Panc1 (cell line): ENCODE measurements around the gene PRPS1. TPM values are rescaled to one million over a fixed set of nuclear protein-coding genes. Genes with fewer than 3 reads are reported as not detected.
"Not testable (repeated sequence)": the region's sequence is repeated elsewhere in the genome, so short reads cannot be mapped to it uniquely, and the experiment has no call there.

Experiments
- ATAC-seq: fragments of 200-7000 bp; cut with Tn5 transposase; 2 replicates; pipeline ENCODE4 v1.9.1; 2020; ENCODE audit warnings: mild to moderate bottlenecking, moderate library complexity
- BruUV-seq: library from RNA; stranded (reverse); fragments of 400-500 nt; replicated peaks from 2 replicates; lab custom pipeline; 2021; lab: Mats Ljungman, UMichigan
- CTCF ChIA-PET: fragments of 300-600 bp; sonication (Branson Sonifier 250); formaldehyde crosslinking; loops from one replicate; lab custom pipeline; 2022; ENCODE audit warnings: antibody characterized with exemption; lab: Charles Lee
- POLR2A ChIA-PET: fragments of 300-600 bp; sonication (Branson Sonifier 250); formaldehyde crosslinking; loops from one replicate; lab custom pipeline; 2022; ENCODE audit warnings: antibody characterized with exemption; lab: Charles Lee
- DNase-seq: peaks from one replicate; pipeline ENCODE4 v3.0.0-alpha.2; 2010; ENCODE audit warnings: low read depth, low spot score
- H3K27ac ChIP-seq: 2 replicates; pipeline ENCODE4 v1.5.1; 2011; ENCODE audit warnings: mild to moderate bottlenecking, low read length, inconsistent platforms
- H3K27me3 ChIP-seq: fragments of 200-500 bp; sonication (Bioruptor generic); 2 replicates; pipeline ENCODE4 v1.6.0; 2014; ENCODE audit warnings: low read length, inconsistent platforms; ENCODE audit not compliant: control insufficient read depth, insufficient read depth
- H3K36me3 ChIP-seq: fragments of 200-500 bp; sonication (Bioruptor generic); 2 replicates; pipeline ENCODE4 v1.5.1; 2014; ENCODE audit warnings: inconsistent platforms, mild to moderate bottlenecking, low read length, moderate library complexity; ENCODE audit not compliant: control insufficient read depth, insufficient read depth
- H3K4me1 ChIP-seq: 2 replicates; pipeline ENCODE4 v1.5.1; 2011; ENCODE audit warnings: inconsistent platforms, mild to moderate bottlenecking, low read length, moderate library complexity; ENCODE audit not compliant: control insufficient read depth, insufficient read depth
- H3K4me3 ChIP-seq, 2 experiments: 2 replicates each; pipeline ENCODE4 v1.5.1; 2011 to 2012; ENCODE audit warnings: low read depth in 2 of 2, low read length in 2 of 2, mild to moderate bottlenecking in 2 of 2, inconsistent platforms in 1 of 2, moderate library complexity in 1 of 2
- H3K9me3 ChIP-seq: fragments of 200-500 bp; sonication (Bioruptor generic); 2 replicates; pipeline ENCODE4 v1.5.1; 2014; ENCODE audit warnings: low read depth, mild to moderate bottlenecking, inconsistent platforms, low read length, moderate library complexity; ENCODE audit not compliant: control insufficient read depth, insufficient read depth
- CTCF ChIP-seq: fragments of 450-650 bp; IDR thresholded peaks from 2 replicates; pipeline ENCODE4 v1.5.1; 2017; ENCODE audit warnings: mild to moderate bottlenecking
- POLR2AphosphoS5 ChIP-seq: IDR thresholded peaks from 2 replicates; pipeline ENCODE4 v1.6.1; 2012; ENCODE audit warnings: mild to moderate bottlenecking, low read depth, low read length, moderate library complexity
- REST ChIP-seq, 2 experiments: IDR thresholded peaks; 2 replicates each; pipeline ENCODE4 v1.6.1; 2011 to 2012; ENCODE audit warnings: low read depth in 2 of 2, control low read depth in 1 of 2, low read length in 1 of 2, mild to moderate bottlenecking in 1 of 2, moderate library complexity in 1 of 2; ENCODE audit not compliant: insufficient read depth in 1 of 2
- SIN3A ChIP-seq: IDR thresholded peaks from 2 replicates; pipeline ENCODE4 v1.6.1; 2012; ENCODE audit warnings: low read depth, mild to moderate bottlenecking, low read length, moderate library complexity, borderline replicate concordance; ENCODE audit not compliant: insufficient read depth
- TCF7L2 ChIP-seq: IDR thresholded peaks from 2 replicates; pipeline ENCODE4 v1.6.1; 2011; ENCODE audit warnings: mild to moderate bottlenecking, low read depth, low read length, inconsistent platforms
- in situ Hi-C: cut with HindIII; loops from 2 replicates; pipeline ENCODE4 v1.10.0; 2016; ENCODE audit warnings: low sequenced_read_pairs, low pct_unique_long_range_greater_than_20kb
- intact Hi-C: fragments of 100-400 bp; cut with micrococcal nuclease; formaldehyde crosslinking; loops from one replicate; pipeline ENCODE4 v1.10.0; 2022; ENCODE audit not compliant: unreplicated experiment
- total RNA-seq: library from RNA; stranded (reverse); gene quantifications from one replicate; pipeline ENCODE4 v1.2.1, GENCODE V29; 2021; ENCODE audit not compliant: unreplicated experiment

Gene PRPS1
- total RNA-seq, 1 experiment from 2014 or later: 152 TPM

GRCh38 chrX:107668710-107669109, 40.4 kb downstream of the PRPS1 start:
- POLR2A ChIA-PET: interaction anchor here (0.6 kb wide), 1 partner anchor 19 kb away, joined by 3 read pairs; no protein-coding TSS in a partner anchor

GRCh38 chrX:107669261-107669660, 41.0 kb downstream of the PRPS1 start:
- H3K4me3 ChIP-seq: no peak overlapping the region
- DNase-seq (no peak), ATAC-seq (no peak)
- CTCF ChIA-PET: no interaction called here
- H3K36me3 ChIP-seq: no peaks in the 10 kb centered on the region
- H3K4me1 ChIP-seq: peaks cover 5% of the 10 kb centered on the region
- no TSS peak for BruUV-seq
- in situ Hi-C loops: no loop called here
- intact Hi-C loops: no loop called here
- POLR2A ChIA-PET: no interaction called here
- no peak for TF ChIP-seq TCF7L2
- TF ChIP-seq REST (IDR thresholded peaks at IDR 0.05; ENCODE audit: insufficient read depth in 1 of 2, low read depth in 2 of 2, low read length in 1 of 2): no peak
- no peak overlapping the region for H3K27ac ChIP-seq
- no peaks in the 10 kb centered on the region for H3K27me3 ChIP-seq
- H3K9me3 ChIP-seq: no peaks in the 10 kb centered on the region

More at GRCh38 chrX:107668710-107669109, 40.4 kb downstream of the PRPS1 start:
- H3K4me1 ChIP-seq, in situ Hi-C loops, intact Hi-C loops, ATAC-seq, H3K27me3 ChIP-seq, H3K27ac ChIP-seq, DNase-seq, H3K36me3 ChIP-seq, BruUV-seq, H3K9me3 ChIP-seq, H3K4me3 ChIP-seq: not testable (repeated sequence)
- CTCF ChIA-PET: interaction anchor here (1.2 kb wide), 1 partner anchor 106 kb away, joined by 3 read pairs; no protein-coding TSS in a partner anchor

- peak; percentile 37; the same call in 1 of the 2 replicates for TF ChIP-seq TCF7L2
- no peak for TF ChIP-seq CTCF
- TF ChIP-seq SIN3A: no peak
- no peak for TF ChIP-seq POLR2AphosphoS5
- no peak for TF ChIP-seq REST (IDR thresholded peaks at IDR 0.05; ENCODE audit: insufficient read depth in 1 of 2, low read depth in 2 of 2, low read length in 1 of 2)
- no TSS peak for BruUV-seq
- DNase-seq (no peak), ATAC-seq (no peak)
- Histone ChIP-seq H3K27ac (no peak overlapping the region), H3K4me3 (no peak overlapping the region), H3K36me3 (no peaks in the 10 kb centered on the region), H3K4me1 (peaks cover 11% of the 10 kb centered on the region), H3K27me3 (no peaks in the 10 kb centered on the region), H3K9me3 (no peaks in the 10 kb centered on the region)
- POLR2A ChIA-PET: no interaction called here
- CTCF ChIA-PET: interaction anchor here (0.9 kb wide), 1 partner anchor 47 kb away, joined by 4 read pairs; no protein-coding TSS in a partner anchor
- in situ Hi-C loops (no loop called here), intact Hi-C loops (loop anchor here (5.0 kb wide), 1 partner anchor 222 kb away; no protein-coding TSS in a partner anchor)
Observed at GRCh38 chrX:107669885-107670628, 41.7 kb downstream of the PRPS1 start.

GRCh38 chrX:107671256-107671655, 42.9 kb downstream of the PRPS1 start:
- ATAC-seq, in situ Hi-C loops, BruUV-seq, H3K9me3 ChIP-seq, H3K36me3 ChIP-seq, H3K27me3 ChIP-seq, H3K4me3 ChIP-seq, POLR2A ChIA-PET, DNase-seq, CTCF ChIA-PET, H3K27ac ChIP-seq: not testable (repeated sequence)
- intact Hi-C loops: loop anchor here (5.0 kb wide), 1 partner anchor 221 kb away; no protein-coding TSS in a partner anchor
- H3K4me1 ChIP-seq: peaks cover 21% of the 10 kb centered on the region
